Mucosa of rectum (tissue), 2 donors: ENCODE results near the gene SCOC.
A peak's percentile ranks its signal among the peaks of the same experiment; 100 is the strongest.
"Not testable (repeated sequence)": the region's sequence is repeated elsewhere in the genome, so short reads cannot be mapped to it uniquely, and the experiment has no call there.

ENCODE experiments used
- H3K27ac ChIP-seq, 2 donors: one replicate each; pipeline ENCODE4 v1.7.0; 2013; ENCODE audit warnings: inconsistent platforms in 2 of 2, low read depth in 2 of 2, low read length in 2 of 2
- H3K27me3 ChIP-seq, 2 donors: one replicate each; pipeline ENCODE4 v1.7.0; 2013; ENCODE audit warnings: low read length in 2 of 2; ENCODE audit not compliant: control insufficient read depth in 2 of 2, insufficient read depth in 2 of 2
- H3K36me3 ChIP-seq, 2 donors: one replicate each; pipeline ENCODE4 v1.7.0; 2013; ENCODE audit warnings: low read length in 2 of 2; ENCODE audit not compliant: control insufficient read depth in 2 of 2, insufficient read depth in 2 of 2
- H3K4me1 ChIP-seq, 2 donors: one replicate each; pipeline ENCODE4 v1.7.0; 2013; ENCODE audit warnings: low read length in 2 of 2, mild to moderate bottlenecking in 1 of 2; ENCODE audit not compliant: control insufficient read depth in 2 of 2, insufficient read depth in 2 of 2
- H3K4me3 ChIP-seq, 2 donors: one replicate each; pipeline ENCODE4 v1.7.0; 2013; ENCODE audit warnings: low read length in 2 of 2
- H3K9ac ChIP-seq, 2 donors: one replicate each; pipeline ENCODE4 v1.7.0; 2013; ENCODE audit warnings: low read length in 2 of 2, low read depth in 1 of 2, mild to moderate bottlenecking in 1 of 2
- H3K9me3 ChIP-seq, 2 donors: one replicate each; pipeline ENCODE4 v1.7.0; 2013; ENCODE audit warnings: low read length in 2 of 2; ENCODE audit not compliant: control insufficient read depth in 2 of 2
- donor health status: healthy.
- donor health status: Normal muscosa, but diverticular disease.

The SCOC gene

DNA sequence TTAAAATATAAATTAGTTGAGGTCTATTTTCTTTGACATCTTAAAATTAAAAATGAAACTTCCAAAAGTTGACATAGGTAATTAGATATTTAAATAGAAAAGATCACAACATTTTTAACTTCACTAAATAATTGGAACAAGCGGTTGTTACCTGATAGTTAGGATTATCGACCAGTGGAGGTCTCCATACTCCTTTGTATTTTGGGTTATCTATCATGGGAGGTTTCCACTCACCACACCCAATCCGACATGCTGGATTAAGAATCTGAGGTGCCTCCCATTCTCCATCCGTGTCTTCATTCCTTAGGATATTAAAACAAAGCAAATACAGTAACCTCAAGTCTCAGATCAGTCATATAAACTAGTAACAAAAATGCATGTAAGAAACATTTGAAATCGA lies 22.2 kb downstream of the SCOC start:
- H3K36me3 ChIP-seq: no peaks in the 10 kb centered on the region

DNA sequence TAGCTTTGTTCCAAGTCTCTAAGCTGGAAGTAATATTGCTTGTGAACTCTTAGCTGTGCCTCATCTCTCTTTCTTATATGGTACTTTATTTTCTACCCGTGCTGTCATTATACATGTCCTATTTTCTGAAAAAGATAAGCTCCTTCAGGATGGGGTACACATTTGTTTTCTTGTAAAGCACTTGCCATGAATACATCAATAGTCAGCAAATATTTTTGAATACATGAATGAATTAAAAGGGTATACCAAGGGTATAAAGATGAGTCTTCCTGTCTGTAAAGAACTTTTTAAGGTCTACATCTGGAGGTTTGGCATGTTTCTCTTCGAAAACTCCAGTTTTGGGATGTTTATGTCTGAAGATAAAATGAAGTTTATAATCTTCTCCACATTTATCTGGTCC lies 26.7 kb downstream of the SCOC start:
- H3K4me3 ChIP-seq: no peak overlapping the region
- H3K27ac ChIP-seq: no peak overlapping the region
- H3K36me3 ChIP-seq: no peaks in the 10 kb centered on the region
- no peak overlapping the region for H3K9ac ChIP-seq
- H3K27me3 ChIP-seq: no peaks in the 10 kb centered on the region
- H3K9me3 ChIP-seq: no peaks in the 10 kb centered on the region
- H3K4me1 ChIP-seq: no peaks in the 10 kb centered on the region

More for the DNA sequence above, 22.2 kb downstream of the SCOC start:
- no peaks in the 10 kb centered on the region for H3K27me3 ChIP-seq
- H3K4me1 ChIP-seq: no peaks in the 10 kb centered on the region
- no peak overlapping the region for H3K27ac ChIP-seq
- H3K9ac ChIP-seq: no peak overlapping the region
- no peak overlapping the region for H3K4me3 ChIP-seq
- no peaks in the 10 kb centered on the region for H3K9me3 ChIP-seq

DNA sequence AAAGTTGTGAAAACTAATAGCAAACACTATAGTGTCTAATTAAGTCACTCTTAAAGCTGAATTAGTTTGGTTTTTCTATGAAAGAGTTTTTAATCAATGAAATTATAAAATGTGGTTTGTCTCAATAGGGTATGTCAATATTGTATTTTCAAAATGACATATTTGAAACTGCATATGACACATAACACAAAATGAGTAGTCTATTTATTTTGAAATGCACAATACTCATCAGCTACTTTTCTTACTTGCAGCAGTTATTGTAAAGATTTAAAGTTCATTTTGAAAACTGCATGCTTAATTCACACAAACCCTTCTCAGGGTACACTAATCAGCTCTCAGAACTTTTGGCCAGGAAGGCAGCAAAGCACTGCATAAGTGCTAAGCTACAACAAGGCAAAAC lies 32.8 kb downstream of the SCOC start:
- Histone ChIP-seq H3K9ac (no peak overlapping the region), H3K27ac (no peak overlapping the region), H3K27me3 (no peaks in the 10 kb centered on the region), H3K4me3 (no peak overlapping the region), H3K4me1 (no peaks in the 10 kb centered on the region), H3K36me3 (no peaks in the 10 kb centered on the region), H3K9me3 (no peaks in the 10 kb centered on the region)

DNA sequence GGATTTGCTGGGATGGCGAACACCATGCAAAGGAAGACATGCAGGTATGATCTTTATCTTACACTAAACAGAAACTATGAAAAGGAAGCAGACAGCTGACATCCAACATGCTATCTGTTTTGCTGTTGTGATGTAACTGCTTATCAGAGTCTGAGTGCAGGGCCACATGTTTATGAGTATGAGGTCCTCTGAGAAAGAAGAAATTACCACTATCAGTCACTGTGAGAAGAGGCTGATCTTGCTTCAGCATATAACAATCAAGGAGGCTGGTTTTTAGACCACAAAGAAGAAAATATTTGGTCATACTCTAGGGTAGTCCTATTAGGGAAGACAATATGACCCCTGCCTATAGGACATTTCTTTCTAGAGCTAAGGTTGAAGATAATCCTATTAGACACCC lies 35.5 kb downstream of the SCOC start:
- H3K4me1 ChIP-seq: no peaks in the 10 kb centered on the region
- H3K36me3 ChIP-seq: no peaks in the 10 kb centered on the region
- H3K27me3 ChIP-seq: no peaks in the 10 kb centered on the region
- no peaks in the 10 kb centered on the region for H3K9me3 ChIP-seq
- no peak overlapping the region for H3K4me3 ChIP-seq
- no peak overlapping the region for H3K27ac ChIP-seq
- no peak overlapping the region for H3K9ac ChIP-seq

DNA sequence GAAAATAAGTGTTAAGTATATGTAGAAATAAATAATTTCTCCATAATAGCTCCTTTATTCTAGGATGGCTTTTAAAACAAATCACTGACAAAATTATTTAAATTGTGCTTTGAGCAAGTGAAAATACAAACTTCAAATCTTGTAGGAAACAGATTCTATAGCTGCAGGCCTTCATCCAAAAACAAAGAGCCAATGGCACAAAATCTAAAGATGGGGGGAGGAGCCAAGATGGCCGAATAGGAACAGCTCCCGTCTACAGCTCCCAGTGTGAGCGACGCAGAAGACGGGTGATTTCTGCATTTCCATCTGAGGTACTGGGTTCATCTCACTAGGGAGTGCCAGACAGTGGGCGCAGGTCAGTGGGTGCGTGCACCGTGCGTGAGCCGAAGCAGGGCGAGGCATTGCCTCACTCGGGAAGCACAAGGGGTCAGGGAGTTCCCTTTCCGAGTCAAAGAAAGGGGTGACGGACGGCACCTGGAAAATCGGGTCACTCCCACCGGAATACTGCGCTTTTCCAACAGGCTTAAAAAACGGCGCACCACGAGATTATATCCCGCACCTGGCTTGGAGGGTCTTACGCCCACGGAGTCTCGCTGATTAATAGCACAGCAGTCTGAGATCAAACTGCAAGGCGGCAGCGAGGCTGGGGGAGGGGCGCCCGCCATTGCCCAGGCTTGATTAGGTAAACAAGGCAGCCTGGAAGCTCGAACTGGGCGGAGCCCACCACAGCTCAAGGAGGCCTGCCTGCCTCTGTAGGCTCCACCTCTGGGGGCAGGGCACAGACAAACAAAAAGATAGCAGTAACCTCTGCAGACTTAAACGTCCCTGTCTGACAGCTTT lies 39.9 kb downstream of the SCOC start:
- not testable (repeated sequence) for H3K4me1 ChIP-seq, H3K27ac ChIP-seq, H3K36me3 ChIP-seq, H3K27me3 ChIP-seq, H3K9ac ChIP-seq, H3K9me3 ChIP-seq, H3K4me3 ChIP-seq

DNA sequence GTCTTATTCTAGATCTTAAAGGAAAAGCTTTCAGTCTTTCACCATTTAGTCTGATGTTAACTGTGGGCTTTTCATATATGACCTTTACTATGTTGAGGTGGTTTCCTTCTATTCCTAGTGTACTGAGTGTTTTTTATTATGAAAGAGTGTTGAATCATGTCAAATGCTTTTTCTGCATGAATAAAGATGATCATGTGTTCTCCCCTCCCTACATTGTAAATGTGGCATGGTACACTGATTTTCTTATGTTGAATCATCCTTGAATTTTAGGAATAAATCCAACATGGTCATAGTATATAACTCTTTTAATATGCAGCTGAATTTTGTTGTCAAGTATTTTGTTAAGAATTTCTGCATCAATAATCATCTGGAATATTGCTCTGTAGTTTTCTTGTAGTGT lies 49.7 kb downstream of the SCOC start:
- no peak overlapping the region for H3K27ac ChIP-seq
- no peaks in the 10 kb centered on the region for H3K36me3 ChIP-seq
- no peak overlapping the region for H3K4me3 ChIP-seq
- H3K27me3 ChIP-seq: peaks cover 0 to 5% of the 10 kb centered on the region in 2 donors
- peaks cover 4 to 8% of the 10 kb centered on the region in 2 donors for H3K4me1 ChIP-seq
- no peaks in the 10 kb centered on the region for H3K9me3 ChIP-seq
- no peak overlapping the region for H3K9ac ChIP-seq

DNA sequence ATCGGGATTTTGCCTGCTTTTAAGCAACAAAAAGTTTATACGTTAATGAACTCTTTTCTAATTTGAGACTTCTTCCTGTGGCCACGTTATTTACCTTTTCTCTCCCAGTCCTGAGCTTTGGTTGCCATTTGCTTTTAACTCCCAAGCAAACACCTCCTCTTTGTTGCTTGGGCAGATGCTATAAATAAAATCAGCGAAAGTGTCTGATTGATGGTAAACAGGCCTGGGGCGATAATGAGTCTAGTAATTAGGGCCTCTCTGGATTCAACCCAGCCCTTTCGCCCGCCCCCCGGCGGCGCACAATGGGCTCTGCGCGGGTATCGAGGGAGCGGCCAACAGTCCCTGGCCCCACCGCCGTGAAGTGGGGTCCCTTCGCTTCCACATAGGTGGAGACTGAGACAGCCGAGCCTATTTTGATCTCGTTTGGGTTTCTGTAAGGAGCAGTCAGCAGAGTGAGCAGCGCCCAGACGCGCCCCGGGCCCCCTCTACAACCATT lies 53.2 kb downstream of the SCOC start:
- Histone ChIP-seq H3K27me3 (peaks cover 0 to 5% of the 10 kb centered on the region in 2 donors), H3K27ac (no peak overlapping the region), H3K9me3 (no peaks in the 10 kb centered on the region), H3K4me1 (peaks cover 4 to 8% of the 10 kb centered on the region in 2 donors), H3K36me3 (no peaks in the 10 kb centered on the region), H3K4me3 (peak overlapping the region; percentile 65 to 79), H3K9ac (peak overlapping the region in 1 of 2 donors; percentile 16)

DNA sequence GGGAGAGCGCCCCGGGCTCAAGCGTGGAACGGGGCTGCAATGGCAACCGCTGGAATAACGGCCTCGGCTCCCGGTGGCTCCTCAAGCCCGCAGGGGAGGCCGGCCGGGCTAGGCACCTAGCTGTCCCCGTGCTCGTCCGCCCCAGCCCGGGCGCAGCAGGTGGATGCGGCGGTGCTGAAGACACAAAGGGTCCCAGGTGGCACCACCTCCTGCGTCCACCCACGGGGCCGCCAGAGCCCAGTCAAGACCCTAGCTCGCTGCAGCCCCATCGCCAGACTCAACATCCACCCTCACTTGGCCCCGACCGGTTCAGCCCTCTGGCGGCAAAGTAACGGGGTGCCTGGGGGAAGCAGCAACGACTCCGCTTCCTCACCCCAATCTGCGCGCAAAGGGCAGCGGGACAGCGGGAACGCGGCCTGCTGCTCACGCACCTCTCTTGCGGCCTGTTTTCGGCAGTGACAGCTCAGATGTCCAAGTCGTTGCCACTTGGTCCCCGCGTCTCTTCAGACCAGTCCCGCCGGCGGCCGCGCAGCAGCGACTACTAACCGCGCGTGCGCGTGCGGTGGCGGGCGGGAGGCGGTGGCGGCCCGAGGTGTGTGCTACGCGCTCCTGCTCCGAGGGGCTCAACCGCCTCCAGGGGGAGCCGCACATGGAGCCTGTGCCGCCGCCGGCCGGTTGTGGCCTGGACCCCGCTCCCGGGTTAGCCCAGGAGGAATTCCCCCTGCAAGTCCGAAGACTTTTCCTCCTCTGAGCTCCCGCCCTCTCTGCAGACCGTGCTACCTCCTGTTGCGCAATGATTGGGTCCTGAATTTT lies 53.9 kb downstream of the SCOC start, which contains the start of gene CLGN:
Gene CLGN (minus strand): TSS at position 543 of the 813 bp plus-strand sequence. CDS start 14,570 bp downstream, outside the sequence.
- H3K36me3 ChIP-seq: no peaks in the 10 kb centered on the region
- peaks cover 0 to 5% of the 10 kb centered on the region in 2 donors for H3K27me3 ChIP-seq
- H3K9ac ChIP-seq: peak within 1 kb of the TSS; percentile 16 to 32
- no peaks in the 10 kb centered on the region for H3K9me3 ChIP-seq
- peak within 1 kb of the TSS; percentile 65 to 79 for H3K4me3 ChIP-seq
- peaks cover 4 to 8% of the 10 kb centered on the region in 2 donors for H3K4me1 ChIP-seq
- no peak within 1 kb of the TSS for H3K27ac ChIP-seq

DNA sequence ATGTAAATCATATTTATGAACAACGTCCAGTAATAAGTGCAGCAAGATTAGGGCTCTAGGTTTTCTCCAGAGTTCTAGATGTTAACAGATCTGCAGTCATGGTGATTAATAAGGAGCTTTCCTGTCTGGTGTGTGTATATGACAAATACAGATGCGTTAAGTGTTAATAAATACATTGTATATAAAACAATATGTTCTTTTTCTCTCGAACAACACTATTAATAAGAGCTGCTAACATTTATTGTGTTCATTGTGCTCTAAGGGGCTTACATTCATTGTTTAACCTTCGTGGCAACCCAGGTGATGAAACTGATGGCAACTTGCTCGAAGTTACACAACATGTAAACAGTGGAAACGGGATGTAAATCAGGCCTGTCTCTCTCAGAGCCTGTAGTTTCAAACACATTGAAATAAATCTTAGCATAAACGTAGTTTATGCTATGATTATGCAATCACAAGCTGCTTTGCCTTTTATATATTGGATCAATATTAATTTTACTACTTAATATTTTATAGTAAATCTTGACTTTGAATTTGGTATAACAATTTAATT lies 54.5 kb downstream of the SCOC start:
- Histone ChIP-seq H3K4me3 (peak overlapping the region; percentile 65 to 79), H3K4me1 (peaks cover 4 to 8% of the 10 kb centered on the region in 2 donors), H3K9me3 (no peaks in the 10 kb centered on the region), H3K27me3 (peaks cover 0 to 5% of the 10 kb centered on the region in 2 donors), H3K36me3 (no peaks in the 10 kb centered on the region), H3K27ac (no peak overlapping the region), H3K9ac (peak overlapping the region in 1 of 2 donors; percentile 16)
